Stimulated activated CD8-positive, alpha-beta memory T cell treated with anti-CD3 and anti-CD28 coated beads, Interleukin-15, amount 100 ng/mL, for 24 hours (primary cell): ENCODE results near the gene ANAPC16.
"Not testable (repeated sequence)": the region's sequence is repeated elsewhere in the genome, so short reads cannot be mapped to it uniquely, and the experiment has no call there.

Source experiments
- DNase-seq: peaks from one replicate; pipeline ENCODE4 v3.0.0-alpha.2; 2020; ENCODE audit warnings: low read depth

ANAPC16 gene

GRCh38 chr10:72243822-72244437, 28.1 kb downstream of the ANAPC16 start:
- DNase-seq: no peak

- no peak for DNase-seq
Observed at GRCh38 chr10:72244573-72245038, 28.8 kb downstream of the ANAPC16 start.

- DNase-seq: no peak
Observed at GRCh38 chr10:72245949-72246525, 30.2 kb downstream of the ANAPC16 start.

GRCh38 chr10:72248468-72249151, 32.8 kb downstream of the ANAPC16 start:
- no peak for DNase-seq

- DNase-seq: not testable (repeated sequence)
Observed at GRCh38 chr10:72249176-72249862, 33.5 kb downstream of the ANAPC16 start.

- DNase-seq: no peak
Observed at GRCh38 chr10:72250666-72251065, 34.9 kb downstream of the ANAPC16 start.

- DNase-seq: no peak
Observed at GRCh38 chr10:72251635-72252034, 35.8 kb downstream of the ANAPC16 start.

- no peak for DNase-seq
Observed at GRCh38 chr10:72252972-72253371, 37.2 kb downstream of the ANAPC16 start.

GRCh38 chr10:72253578-72253977, 37.8 kb downstream of the ANAPC16 start:
- no peak for DNase-seq

- DNase-seq: no peak
Observed at GRCh38 chr10:72254813-72255568, 39.2 kb downstream of the ANAPC16 start.

- no peak for DNase-seq
Observed at GRCh38 chr10:72255977-72256729, 40.3 kb downstream of the ANAPC16 start.

GRCh38 chr10:72257051-72257892, 41.5 kb downstream of the ANAPC16 start:
- DNase-seq: no peak

GRCh38 chr10:72258617-72259016, 42.8 kb downstream of the ANAPC16 start:
- DNase-seq: no peak

- DNase-seq: no peak
Observed at GRCh38 chr10:72259491-72260238, 43.9 kb downstream of the ANAPC16 start.

GRCh38 chr10:72260239-72260975, 44.6 kb downstream of the ANAPC16 start:
- DNase-seq: peak; percentile 65

- no peak for DNase-seq
Observed at GRCh38 chr10:72260976-72261783, 45.4 kb downstream of the ANAPC16 start.

GRCh38 chr10:72261784-72262404, 46.1 kb downstream of the ANAPC16 start:
- DNase-seq: no peak
